UCSD-AML1 (cell line): ENCODE data around the gene FCGR2B.
A peak's percentile ranks its signal among the peaks of the same experiment; 100 is the strongest.
"Not testable (repeated sequence)": the region's sequence is repeated elsewhere in the genome, so short reads cannot be mapped to it uniquely, and the experiment has no call there.

Source experiments
- DNase-seq: peaks from one replicate; lab custom pipeline; 2025; ENCODE audit not compliant: unreplicated experiment; lab: John Stamatoyannopoulos, UW

FCGR2B gene

GRCh38 chr1:161705537-161705936, 42.6 kb downstream of the FCGR2B start:
- no peak for DNase-seq

- no peak for DNase-seq
Measured at GRCh38 chr1:161706113-161706481, 43.2 kb downstream of the FCGR2B start.

- DNase-seq = no peak
Measured at GRCh38 chr1:161706482-161707347, 43.8 kb downstream of the FCGR2B start, which contains the start of gene FCRLA. Gene FCRLA (plus strand): TSS chr1:161707229. CDS start chr1:161707265, 36 bp downstream.

- no peak for DNase-seq
Measured at GRCh38 chr1:161707503-161707902, 44.6 kb downstream of the FCGR2B start.

- no peak for DNase-seq
Measured at GRCh38 chr1:161709373-161709772, 46.4 kb downstream of the FCGR2B start.

- DNase-seq = no peak
Measured at GRCh38 chr1:161710560-161710959, 47.6 kb downstream of the FCGR2B start.

- no peak for DNase-seq
Measured at GRCh38 chr1:161718559-161719324, 55.8 kb downstream of the FCGR2B start.

GRCh38 chr1:161719325-161719611, 56.3 kb downstream of the FCGR2B start:
- DNase-seq = no peak

- DNase-seq = no peak
Measured at GRCh38 chr1:161720422-161720821, 57.5 kb downstream of the FCGR2B start.

GRCh38 chr1:161720956-161721737, 58.2 kb downstream of the FCGR2B start, which contains the start of gene FCRLB:
Gene FCRLB (plus strand): TSS chr1:161721544. CDS start chr1:161722673, 1,129 bp downstream.
- no peak for DNase-seq

GRCh38 chr1:161721738-161722343, 58.9 kb downstream of the FCGR2B start:
- DNase-seq = peak; percentile 42

- DNase-seq = no peak
Measured at GRCh38 chr1:161722406-161722805, 59.5 kb downstream of the FCGR2B start.

- DNase-seq = no peak
Measured at GRCh38 chr1:161723459-161724141, 60.7 kb downstream of the FCGR2B start.

GRCh38 chr1:161725258-161725907, 62.4 kb downstream of the FCGR2B start:
- not testable (repeated sequence) for DNase-seq

GRCh38 chr1:161725908-161726472, 63.0 kb downstream of the FCGR2B start:
- peak; percentile 69 for DNase-seq

- DNase-seq = peak; percentile 88
Measured at GRCh38 chr1:161726473-161727255, 63.7 kb downstream of the FCGR2B start.

GRCh38 chr1:161727256-161727924, 64.4 kb downstream of the FCGR2B start:
- peak; percentile 60 for DNase-seq
